HPDE6-E6E7 (cell line): ENCODE results near the gene IL23R.
A peak's percentile ranks its signal among the peaks of the same experiment; 100 is the strongest.

ENCODE experiments used
- DNase-seq: peaks from one replicate; pipeline ENCODE4 v3.0.0; 2011; ENCODE audit warnings: missing footprints; ENCODE audit errors: extremely low spot score

Gene IL23R

DNA sequence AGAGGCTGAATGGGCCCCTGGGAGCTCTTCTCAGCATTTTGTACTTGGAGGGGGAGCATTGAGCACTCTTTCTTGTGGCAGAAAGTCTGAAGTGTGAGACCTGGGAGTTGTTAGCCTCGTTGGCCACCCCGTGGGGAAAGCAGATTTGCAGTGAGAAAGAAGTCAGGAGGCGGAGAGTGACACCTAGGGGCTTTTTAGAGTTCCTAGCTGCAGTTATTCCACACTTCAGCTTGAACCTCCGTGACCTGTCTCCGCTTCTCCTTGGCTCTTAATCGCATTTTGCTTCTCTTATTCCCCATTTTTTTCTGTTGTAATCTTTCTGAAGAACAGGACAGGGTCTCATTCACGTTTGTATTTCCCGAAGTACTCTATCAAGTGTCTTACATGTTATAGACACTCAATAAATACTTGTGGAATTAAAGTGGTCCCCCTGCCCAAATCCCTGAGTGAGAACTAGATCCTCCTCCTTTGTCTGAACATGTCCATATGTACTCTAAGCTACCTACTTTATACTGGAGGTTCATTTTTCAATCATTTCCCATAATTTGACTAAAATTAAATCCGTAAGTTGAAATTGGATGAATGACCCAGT is 17.0 kb upstream of the IL23R start:
- DNase-seq, result peak; percentile 58

DNA sequence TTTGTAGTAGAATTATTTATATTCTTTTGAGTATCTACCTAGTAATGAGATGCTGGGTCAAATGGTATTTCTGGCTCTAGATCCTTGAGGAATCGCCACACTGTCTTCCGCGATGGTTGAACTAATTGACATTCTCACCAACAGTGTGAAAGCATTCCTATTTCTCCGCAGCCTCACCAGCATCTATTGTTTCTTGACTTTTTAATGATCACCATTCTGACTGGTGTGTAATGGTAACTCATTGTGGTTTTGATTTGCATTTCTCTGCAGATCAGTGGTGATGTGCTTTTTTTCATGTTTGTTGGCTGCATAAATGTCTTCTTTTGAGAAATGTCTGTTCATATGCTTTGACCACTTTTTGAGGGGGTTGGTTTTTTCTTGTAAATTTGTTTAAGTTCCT is 15.3 kb upstream of the IL23R start:
- no peak for DNase-seq

DNA sequence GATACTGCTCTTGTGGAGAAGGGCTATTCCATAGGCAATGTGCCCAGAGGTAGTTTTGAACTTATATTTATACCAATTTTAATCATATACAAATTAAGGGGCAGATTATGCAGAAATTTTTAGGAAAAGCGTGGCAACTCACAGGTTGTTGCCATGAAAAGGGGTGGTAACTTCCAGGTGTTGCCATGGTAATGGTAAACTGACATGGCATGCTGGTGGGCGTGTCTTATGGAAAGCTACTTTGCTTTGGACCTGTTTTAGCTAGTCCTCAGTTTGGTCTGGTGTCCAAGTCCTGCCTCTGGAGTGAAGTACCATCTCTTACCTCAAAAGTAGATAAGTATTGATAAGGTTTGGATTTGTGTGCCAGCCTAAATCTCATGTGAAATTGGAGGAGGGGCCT is 7.9 kb upstream of the IL23R start:
- DNase-seq, result no peak

DNA sequence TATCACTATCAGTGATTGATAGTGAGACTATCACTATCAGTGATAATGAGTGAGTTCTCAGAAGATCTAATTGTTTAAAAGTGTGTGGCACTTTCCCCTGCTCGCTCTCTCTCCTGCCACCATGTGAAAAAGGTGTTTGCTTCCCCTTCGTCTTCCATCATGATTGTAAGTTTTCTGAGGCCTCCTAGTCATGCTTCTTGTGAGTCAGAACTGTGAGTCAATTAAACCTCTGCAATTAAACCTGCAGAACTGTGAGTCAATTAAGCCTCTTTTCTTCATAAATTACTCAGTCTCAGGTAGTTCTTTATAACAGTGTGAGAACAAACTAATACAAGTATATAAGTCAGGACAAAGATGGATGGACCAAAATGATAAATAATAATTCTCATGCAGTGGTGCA is 7.0 kb upstream of the IL23R start:
- no peak for DNase-seq

DNA sequence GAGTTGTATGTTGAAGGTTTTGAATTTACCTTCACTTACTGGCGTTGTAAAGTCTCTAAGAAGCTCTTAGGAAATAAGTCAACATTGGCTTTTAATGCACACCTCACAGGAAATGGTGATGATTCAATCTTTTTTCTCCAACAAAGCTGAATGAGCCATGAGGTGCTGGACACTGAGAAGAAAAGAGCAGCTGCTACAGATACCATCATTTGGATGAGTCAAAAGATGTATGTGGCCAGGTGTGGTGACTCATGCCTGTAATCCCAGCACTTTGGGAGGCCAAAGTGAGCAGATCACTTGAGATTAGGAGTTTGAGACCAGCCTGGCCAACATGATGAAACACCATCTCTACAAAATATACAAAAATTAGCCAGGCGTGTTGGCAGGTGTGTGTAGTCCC is 3.3 kb upstream of the IL23R start:
- peak; percentile 83 for DNase-seq

DNA sequence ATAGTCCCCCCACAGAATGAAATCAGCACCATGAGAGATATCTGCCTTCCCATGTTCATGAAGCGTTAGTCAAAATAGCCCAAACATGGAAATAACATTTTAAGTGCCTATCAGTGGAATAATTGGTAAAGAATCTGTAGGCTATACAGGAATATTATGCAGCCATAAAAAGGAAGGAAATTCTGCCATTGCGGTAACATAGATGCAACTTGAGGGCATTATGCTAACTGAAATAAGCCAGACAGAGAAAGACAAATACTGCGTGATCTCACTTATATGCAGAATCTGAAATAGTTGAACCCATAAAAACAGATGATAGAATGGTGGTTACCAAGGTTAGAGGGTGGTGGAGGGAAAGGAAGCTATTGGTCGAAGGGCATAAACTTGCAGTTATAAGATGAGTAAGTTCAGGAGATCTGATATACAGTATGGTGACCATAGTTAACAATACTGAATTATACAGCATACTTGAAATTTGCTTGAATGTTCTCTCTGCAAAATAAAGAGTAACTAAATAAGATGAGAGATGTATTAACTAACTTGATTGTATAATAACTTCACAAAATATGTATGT is 699 bp upstream of the IL23R start:
- no peak for DNase-seq

DNA sequence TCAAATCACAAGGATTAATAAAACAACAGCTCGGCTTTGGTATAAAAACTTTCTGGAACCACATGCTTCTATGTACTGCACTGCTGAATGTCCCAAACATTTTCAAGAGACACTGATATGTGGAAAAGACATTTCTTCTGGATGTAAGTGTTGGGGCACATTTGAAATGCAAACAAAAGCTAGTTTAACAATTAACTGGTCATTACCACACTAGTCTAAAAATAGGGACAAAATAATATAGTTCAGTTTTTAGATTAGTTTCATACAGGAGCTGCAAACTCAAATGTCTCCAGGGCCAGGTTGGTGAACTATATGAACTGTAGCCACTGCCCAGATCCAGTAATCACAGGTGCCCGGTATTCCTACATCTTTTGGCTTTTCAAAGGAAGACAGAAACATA is 3.2 kb downstream of the IL23R start:
- DNase-seq, result no peak

DNA sequence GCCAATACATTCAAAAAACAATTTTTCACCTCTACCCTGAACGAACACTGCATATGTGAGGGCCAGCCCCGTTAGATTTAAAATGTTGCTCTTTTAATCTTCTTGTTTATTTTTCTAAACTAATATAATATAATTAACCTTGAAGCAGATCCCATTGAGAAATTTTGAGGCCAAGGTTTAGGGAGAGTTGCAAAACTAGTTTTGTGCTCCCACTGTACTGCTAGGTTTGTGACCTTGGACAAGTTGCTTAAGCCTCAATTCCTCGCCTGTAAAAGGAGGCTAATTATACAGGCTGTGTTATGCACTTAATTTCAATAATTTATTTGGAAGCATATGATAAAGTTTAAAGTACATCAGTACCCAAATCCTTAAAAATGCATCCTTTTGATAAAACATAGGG is 3.7 kb downstream of the IL23R start:
- DNase-seq, result no peak

DNA sequence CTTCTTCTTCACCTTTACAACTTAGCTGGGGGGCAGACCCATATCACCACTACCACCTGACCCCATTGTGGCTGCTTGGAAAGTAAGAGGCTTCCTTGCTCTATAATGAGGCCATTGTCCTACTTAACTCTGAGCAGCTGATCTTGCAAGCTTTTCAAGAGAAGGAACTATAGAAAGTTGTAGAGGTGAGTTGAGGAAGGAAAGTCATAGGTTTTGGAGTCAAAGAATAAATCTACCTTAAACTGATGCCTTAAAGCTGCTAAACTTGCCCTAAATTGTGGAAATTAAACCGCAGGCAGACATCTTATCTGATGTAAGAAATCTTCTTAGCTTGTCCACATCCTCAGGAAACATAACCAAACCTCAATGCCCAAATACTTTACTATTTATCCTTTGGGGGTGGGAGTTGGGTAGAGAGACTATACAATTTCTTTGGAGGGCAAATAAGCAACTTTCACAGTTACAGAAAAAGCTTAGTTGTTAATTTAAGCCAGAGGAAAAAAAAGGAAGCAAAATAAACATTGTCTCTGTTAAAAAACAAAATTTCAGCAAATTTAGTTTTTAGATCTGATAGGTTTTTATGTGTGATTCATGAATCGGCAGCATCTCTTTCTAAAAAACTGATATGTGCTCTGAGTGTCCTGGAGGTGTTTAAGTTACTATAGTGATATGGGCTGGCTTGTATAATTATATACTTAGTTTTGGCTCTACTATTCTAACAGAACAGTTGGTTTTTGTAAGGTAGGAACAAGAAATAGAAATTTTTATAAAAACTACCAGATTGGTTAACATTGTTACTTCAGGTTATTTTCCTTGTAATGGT is 4.7 kb downstream of the IL23R start:
- no peak for DNase-seq

DNA sequence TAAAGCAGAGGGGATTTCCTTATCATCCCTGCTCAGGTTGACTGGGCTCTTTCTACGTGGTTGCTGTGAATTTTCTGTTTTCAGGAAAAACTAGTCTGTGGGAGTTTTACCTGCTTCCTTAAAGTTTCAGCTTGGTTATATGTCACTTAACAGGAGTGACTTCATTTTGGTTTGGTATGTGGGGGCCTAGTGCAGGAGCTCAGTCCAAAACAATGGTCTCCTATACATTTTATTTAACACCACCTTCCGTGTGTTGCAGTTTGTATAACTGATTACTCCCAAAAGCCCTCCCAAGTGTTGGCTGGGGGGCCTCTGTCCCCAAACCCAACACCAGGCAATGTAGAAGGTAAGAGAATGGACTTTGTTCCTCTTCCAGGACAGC is 5.3 kb downstream of the IL23R start:
- no peak for DNase-seq

DNA sequence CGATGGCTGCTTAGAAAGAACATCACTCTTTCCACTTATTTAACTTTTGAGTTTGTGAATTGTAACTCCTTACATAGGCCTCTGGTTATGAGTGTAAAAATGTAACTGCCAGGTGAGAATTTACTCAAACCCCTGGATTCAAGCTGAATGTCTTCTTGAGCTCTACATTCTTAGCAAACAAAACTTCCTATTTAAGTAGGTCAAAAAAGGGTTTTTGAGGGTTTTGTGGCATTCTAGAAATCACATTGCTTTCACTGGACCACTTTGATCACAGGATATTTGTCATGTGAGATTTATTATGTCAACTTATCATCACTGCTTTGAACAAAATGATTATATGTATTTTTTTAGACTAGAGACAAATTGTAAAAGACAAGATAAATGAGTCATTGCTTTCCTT is 5.7 kb downstream of the IL23R start:
- DNase-seq, result no peak

DNA sequence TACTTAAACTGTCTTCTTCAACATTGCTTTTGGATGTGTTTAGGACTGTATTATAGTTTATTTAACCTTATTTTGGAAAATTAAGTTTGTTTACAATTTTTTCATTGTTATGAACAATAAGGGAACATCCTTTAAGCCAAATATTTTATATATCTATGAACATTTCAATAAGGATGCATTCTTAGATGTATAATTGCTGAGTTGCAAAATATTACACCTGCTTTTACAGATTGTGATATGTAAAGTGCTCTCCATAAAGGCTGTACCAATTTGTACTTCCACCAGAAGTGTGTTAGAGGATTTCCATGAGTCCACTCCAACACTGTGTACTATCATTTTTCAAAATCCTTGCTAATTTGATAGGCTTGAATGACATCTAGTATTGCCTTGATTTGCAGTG is 7.7 kb downstream of the IL23R start:
- no peak for DNase-seq

DNA sequence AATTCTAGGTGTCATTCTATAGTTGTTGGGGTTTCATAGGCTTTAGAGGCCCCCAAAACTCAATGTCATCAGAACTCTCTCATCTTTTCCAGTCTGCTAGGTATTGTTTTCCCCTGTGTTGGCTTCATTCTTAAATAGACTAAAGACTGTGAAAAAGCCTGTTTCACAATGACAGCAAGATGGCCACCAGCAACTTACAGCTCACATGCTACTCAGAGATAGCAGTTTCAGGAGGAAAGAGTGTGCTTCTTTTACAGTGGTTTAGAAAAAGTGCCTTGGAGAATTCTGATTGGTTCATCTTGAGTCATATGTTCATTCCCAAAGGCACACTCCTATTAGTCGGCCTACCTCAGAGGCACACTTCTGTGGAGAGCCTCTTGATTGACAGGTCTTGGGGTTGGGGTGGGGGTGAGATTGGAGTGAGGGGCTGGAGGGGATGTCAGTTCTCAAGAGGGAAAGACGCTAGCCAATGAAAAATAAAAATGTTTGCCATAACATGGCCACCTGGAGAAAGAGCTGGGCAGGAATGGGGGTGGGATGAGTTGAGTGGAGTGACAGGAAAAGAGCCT is 8.5 kb downstream of the IL23R start:
- DNase-seq, result no peak

DNA sequence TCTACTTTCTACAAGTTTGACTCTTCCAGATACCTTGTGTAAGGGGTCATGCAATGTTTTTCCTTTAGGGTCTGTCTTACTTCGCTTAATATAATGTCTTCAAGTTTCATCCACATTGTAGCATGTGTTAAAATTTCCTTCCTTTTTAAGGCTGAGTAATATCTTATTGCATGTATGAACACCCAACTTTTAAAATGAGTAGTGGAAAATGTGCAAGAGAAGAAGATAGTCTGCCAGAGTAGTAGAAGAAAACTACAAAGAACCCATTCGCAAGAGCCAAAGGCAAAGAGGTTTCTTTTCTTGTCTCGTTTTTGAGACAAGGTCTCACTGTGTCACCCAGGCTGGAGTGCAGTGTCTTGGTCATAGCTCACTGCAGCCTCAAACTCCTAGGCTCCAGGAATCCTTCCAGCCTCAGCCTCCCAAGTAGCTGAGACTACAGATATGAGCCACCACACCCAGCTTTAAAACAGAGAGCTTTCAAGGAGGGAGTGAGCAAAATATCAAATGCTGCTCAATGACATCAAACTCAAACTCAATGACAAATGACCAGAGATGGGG is 9.4 kb downstream of the IL23R start:
- no peak for DNase-seq

DNA sequence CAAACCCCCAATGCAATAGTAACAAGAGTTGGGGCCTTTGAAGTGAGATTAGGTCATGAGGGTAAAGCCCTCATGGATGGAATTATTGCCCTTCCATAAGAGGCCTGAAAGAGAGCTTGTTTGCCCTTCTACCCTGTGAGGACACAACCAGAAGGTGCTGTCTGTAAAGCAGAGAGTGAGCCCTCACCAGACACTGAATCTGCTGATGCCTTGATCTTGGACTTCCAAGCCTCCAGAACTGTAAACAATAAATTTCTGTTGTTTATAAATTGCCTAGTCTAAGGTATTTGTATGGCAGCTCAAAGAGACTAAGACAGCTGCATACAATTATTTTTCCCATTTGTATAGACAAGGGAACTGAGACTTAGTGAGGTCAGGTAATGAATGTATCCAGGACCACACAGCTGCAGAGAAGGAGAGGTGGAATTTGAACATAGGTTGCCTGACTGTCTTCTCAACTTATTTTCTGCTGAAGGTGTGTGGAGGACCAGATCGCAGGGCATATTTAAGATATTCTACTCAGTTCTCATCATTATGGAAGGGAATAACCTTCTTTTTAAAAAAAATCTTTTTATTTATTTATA is 18.7 kb downstream of the IL23R start:
- DNase-seq, result no peak

DNA sequence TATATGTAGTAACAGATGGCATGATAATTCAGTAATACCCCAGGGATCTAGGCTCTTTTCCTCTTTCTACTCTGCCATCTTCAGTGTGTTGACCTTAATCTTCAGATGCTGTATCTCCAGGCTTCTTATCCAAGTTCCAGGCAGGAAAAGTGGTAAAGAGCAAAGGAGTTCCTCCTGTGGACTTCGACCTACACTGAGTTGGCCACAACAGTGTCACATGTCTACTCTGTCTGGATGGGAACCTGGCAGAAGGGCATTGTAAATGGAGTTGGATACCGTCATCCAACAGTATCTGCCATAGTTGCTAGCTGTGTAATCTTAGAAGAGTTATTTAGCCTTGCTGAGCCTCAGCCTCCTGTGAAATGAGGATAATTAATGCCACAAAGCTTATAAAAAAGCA is 21.9 kb downstream of the IL23R start:
- DNase-seq, result no peak

DNA sequence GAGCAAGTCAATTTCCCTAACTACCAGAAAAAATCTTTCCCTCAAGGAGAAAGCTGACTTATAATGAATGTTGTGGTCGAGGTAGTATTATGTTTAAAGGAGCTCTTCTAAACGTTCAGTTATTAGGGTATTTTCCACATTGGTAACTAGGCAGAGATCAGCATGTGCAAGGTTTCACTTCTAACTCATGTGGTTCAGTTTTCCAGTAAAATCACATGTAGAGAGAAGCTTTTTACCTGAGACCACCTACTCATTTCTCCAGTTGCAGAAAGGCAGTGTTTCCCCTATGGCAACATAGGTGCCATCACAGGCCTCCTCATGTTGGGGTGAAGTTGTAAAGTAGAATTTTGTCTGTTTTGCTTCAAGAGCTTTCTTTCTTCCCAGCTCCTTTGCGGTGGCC is 23.7 kb downstream of the IL23R start:
- no peak for DNase-seq

DNA sequence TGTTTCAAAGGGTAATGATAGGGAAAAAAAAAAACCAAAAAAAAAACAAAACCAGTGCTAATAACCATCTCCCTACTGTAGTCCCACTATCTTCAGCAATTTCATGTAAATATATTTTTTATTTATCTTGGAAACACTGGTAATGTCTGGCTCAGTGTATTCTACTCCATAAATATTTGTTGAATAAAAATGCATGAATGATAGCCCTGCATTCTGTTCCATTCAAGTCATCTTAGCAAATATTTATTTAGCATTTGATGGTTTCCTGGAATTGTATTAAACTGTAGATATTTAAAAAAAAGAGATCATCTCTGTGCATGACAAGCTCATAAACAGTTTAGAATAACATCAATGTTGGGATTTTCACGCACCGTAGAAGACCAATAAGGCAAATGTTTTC is 24.2 kb downstream of the IL23R start:
- no peak for DNase-seq

DNA sequence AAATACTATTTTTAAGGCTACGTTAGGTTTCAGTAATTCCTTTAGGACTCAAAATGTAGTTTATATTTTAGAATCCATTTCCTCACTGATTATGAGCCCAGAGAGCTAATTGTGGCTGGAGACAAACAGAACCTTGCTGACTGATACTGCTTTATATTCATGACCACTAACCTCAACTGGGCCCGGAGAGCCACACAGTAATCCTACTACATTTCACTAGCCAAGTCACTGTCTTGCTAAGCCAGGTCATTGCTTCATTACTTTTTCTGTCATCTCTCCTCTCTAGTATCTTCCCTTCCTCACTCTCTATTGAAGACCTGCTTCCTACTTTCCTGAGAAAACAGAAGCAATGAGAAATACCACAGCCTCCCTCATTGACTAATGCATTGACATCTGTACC is 24.7 kb downstream of the IL23R start:
- no peak for DNase-seq

DNA sequence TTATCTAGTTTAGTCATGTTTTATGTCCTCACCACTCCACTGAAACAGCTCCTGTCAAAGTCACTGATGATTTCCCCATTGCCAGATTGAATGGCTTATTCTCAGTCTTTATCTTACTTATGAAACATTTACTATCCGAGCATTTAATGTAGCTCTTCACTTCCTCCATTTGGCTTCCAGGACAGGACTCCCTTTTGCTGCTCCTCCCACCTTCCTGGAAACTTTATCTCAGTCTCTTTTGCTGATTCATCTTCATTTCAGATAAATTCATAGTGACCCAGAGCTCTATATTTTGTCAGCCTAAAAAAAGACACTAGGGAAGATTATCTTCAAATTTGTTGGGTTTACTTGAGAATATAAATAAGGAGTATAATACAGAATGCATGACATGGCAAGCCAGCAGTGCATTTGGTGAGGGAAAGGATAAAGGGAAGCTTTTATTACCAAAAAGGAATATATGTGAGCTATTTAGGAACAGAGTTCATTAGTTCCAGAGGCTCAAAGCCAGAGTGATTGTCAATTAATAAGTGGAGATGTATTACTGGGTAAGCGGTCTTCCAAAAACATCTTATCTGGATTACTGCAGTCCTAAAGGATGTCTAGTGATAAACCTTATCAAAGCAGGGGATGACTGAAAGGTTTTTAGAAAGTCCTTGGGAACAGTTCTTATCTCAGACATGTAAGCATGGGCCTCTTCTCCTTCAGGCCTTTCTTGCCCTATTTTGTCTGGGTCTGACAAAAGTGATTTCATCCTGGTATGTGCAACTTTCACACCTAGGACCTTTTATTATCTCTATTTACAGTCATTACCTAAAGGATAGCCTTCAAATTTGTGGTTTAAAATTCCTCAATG is 25.6 kb downstream of the IL23R start:
- DNase-seq, result no peak

DNA sequence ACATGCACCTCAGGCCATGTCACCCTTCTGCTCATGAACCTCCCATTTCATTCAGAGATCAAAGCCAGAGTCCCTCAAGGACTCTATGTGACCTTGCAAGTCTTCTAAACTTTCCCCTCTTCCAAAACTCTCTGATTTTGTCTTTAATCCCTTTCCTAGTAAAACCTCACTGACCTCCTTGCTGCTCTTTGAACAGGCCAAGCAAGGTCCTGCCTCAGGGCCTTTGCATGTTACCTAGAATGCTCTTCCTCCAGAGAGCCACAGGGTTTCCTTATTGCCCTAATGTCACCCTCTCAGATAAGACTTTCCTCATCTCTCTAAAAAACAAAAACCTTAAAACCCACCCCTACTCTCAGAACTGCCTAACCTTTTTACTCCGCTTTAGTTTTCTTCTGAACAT is 26.6 kb downstream of the IL23R start:
- DNase-seq, result no peak

DNA sequence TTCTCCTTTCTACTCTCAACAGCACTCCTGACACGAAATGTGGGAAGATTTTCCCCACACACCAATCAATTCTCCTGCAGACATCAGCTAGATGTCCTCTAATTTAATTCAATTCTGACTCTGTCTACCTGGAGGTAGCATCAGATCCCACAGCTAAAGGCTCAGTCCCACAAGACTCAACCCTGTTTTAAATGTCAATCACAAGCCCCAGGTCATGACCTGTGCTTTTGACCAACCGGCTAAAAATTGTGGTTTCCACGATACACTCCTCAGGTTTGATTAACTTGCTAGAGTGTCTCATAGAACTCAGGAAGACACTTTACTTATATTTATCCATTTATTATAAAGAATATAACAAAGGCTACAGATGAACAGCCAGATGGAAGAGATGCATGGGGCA is 27.4 kb downstream of the IL23R start:
- no peak for DNase-seq
